Keratinocyte (primary cell): ENCODE data around the gene POU6F2. TPM values are rescaled to one million over a fixed set of nuclear protein-coding genes. Genes with fewer than 3 reads are reported as not detected.

Experiments used
- DNase-seq: peaks from one replicate; pipeline ENCODE4 v3.0.0-alpha.2; 2011; ENCODE audit warnings: low read depth, missing footprints, low spot score
- FAIRE-seq: peaks from 2 replicates; lab custom pipeline; 2011; peaks lifted over from hg19 to GRCh38; lab: Jason Lieb, UNC
- H2AFZ ChIP-seq: 2 replicates; pipeline ENCODE4 v1.6.0; 2012; ENCODE audit warnings: low read length, control low read depth, inconsistent platforms; ENCODE audit not compliant: control insufficient read depth
- H3K27ac ChIP-seq: 2 replicates; pipeline ENCODE4 v1.5.1; 2011; ENCODE audit warnings: low read length; ENCODE audit not compliant: control insufficient read depth, insufficient read depth
- H3K27me3 ChIP-seq: 3 replicates; pipeline ENCODE4 v1.6.0; 2011; ENCODE audit warnings: low read length; ENCODE audit not compliant: control insufficient read depth, insufficient read depth; ENCODE audit errors: extremely low read depth
- H3K36me3 ChIP-seq, 2 experiments: 2 replicates in 1 of 2; 3 replicates in 1 of 2; pipeline ENCODE4 v1.5.1; 2011; ENCODE audit warnings: low read length in 2 of 2, mild to moderate bottlenecking in 1 of 2; ENCODE audit not compliant: control insufficient read depth in 2 of 2, insufficient read depth in 2 of 2; ENCODE audit errors: extremely low read depth in 1 of 2
- H3K4me1 ChIP-seq: 3 replicates; pipeline ENCODE4 v1.5.1; 2011; ENCODE audit warnings: low read length; ENCODE audit not compliant: control insufficient read depth, insufficient read depth; ENCODE audit errors: extremely low read depth
- H3K4me2 ChIP-seq: 3 replicates; pipeline ENCODE4 v1.6.0; 2011; ENCODE audit warnings: low read depth, low read length; ENCODE audit not compliant: control insufficient read depth, insufficient read depth; ENCODE audit errors: extremely low read depth
- H3K4me3 ChIP-seq, 3 experiments: fragments of 200-600 bp in 1 of 3; sonication (generic) in 1 of 3; 2 replicates in 2 of 3; 3 replicates in 1 of 3; pipeline ENCODE4 v1.5.1; 2011 to 2016; ENCODE audit warnings: low read length in 3 of 3, mild to moderate bottlenecking in 3 of 3, control low read depth in 2 of 3, inconsistent platforms in 1 of 3, low read depth in 1 of 3, mixed read lengths in 1 of 3, mixed run types in 1 of 3, moderate library complexity in 1 of 3; ENCODE audit not compliant: control insufficient read depth in 2 of 3, insufficient read depth in 2 of 3; ENCODE audit errors: extremely low read depth in 1 of 3
- H3K79me2 ChIP-seq: 2 replicates; pipeline ENCODE4 v1.6.0; 2012; ENCODE audit warnings: low read length; ENCODE audit not compliant: control insufficient read depth, insufficient read depth
- H3K9ac ChIP-seq: 3 replicates; pipeline ENCODE4 v1.6.0; 2011; ENCODE audit warnings: low read length; ENCODE audit not compliant: control insufficient read depth, insufficient read depth; ENCODE audit errors: extremely low read depth
- H3K9me1 ChIP-seq: 3 replicates; pipeline ENCODE4 v1.6.0; 2011; ENCODE audit warnings: low read length; ENCODE audit not compliant: control insufficient read depth, insufficient read depth; ENCODE audit errors: extremely low read depth
- H3K9me3 ChIP-seq: 2 replicates; pipeline ENCODE4 v1.5.1; 2012; ENCODE audit warnings: low read depth, low read length; ENCODE audit not compliant: control insufficient read depth
- H4K20me1 ChIP-seq: 3 replicates; pipeline ENCODE4 v1.6.0; 2011; ENCODE audit warnings: low read length; ENCODE audit not compliant: control insufficient read depth, insufficient read depth; ENCODE audit errors: extremely low read depth
- EZH2 ChIP-seq: IDR thresholded peaks from one replicate; pipeline ENCODE4 v1.6.1; 2012; ENCODE audit warnings: inconsistent platforms, mild to moderate bottlenecking, low read length, moderate library complexity
- dilution Hi-C: fragments of 300-500 bp; cut with MboI; formaldehyde crosslinking; loops from one replicate; pipeline ENCODE4 v1.7.0; 2020; ENCODE audit warnings: low sequenced_read_pairs; ENCODE audit not compliant: extremely low pct_ligation_motif_present
- polyA plus RNA-seq, 5 experiments: library from polyadenylated mRNA; depleted of rRNA in 3 of 5; stranded (reverse) in 3 of 5; stranded (forward) in 1 of 5; unstranded in 1 of 5; fragments of >200 nt; gene quantifications; 1 replicate in 1 of 5; 2 replicates in 3 of 5; 3 replicates in 1 of 5; pipeline versions ENCODE4 v1.2.1 to v1.2.3, GENCODE V29; 2011 to 2012; ENCODE audit warnings: missing spikeins in 2 of 5, low read depth in 1 of 5, low replicate concordance in 1 of 5
- TF ChIP-seq, protein P1 (sequence below), 3 experiments: IDR thresholded peaks in 1 of 3; conservative IDR thresholded peaks in 1 of 3; optimal IDR thresholded peaks in 1 of 3; 2 replicates in 2 of 3; 3 replicates in 1 of 3; pipeline versions ENCODE3 to v1.5.1; 2011; ENCODE audit warnings: low read length in 3 of 3, mild to moderate bottlenecking in 3 of 3, moderate library complexity in 2 of 3, control low read depth in 1 of 3, inconsistent platforms in 1 of 3; ENCODE audit not compliant: insufficient read depth in 2 of 3; ENCODE audit errors: extremely low read depth in 1 of 3

The POU6F2 gene
- polyA plus RNA-seq, 1 donor (not counting 4 experiments of a cell fraction or from before 2014, with no cell fraction given), result not detected

DNA sequence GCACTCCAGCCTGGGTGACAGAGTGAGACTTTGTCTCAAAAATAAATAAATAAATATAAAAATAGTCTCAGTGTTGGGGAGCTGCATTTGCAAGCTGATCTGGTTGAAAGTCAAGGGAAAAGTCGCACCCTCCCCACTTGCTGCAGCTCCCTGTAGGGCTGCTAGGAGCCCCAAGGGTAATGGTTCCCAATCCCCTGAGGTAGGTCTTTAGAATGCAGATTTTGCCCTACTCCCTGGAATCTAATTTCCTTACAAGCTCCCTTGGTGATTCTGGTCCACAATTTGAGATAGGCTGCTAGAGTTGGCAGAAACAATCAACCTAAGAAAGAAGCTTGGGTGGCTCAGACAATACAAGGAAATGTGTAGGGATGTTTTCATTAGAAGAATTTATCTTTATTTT is 356.0 kb downstream of the POU6F2 start:
- dilution Hi-C loops, result no loop called here
- Histone ChIP-seq H3K4me1 (no peaks in the 10 kb centered on the region), H3K9ac (no peak overlapping the region), H3K4me2 (no peak overlapping the region), H3K79me2 (no peaks in the 10 kb centered on the region), H3K27ac (no peak overlapping the region), H4K20me1 (no peaks in the 10 kb centered on the region), H3K4me3 (no peak overlapping the region), H3K27me3 (no peaks in the 10 kb centered on the region), H3K9me1 (no peaks in the 10 kb centered on the region), H2AFZ (no peak overlapping the region), H3K36me3 (no peaks in the 10 kb centered on the region), H3K9me3 (no peaks in the 10 kb centered on the region)
- TF ChIP-seq, protein P1, sequence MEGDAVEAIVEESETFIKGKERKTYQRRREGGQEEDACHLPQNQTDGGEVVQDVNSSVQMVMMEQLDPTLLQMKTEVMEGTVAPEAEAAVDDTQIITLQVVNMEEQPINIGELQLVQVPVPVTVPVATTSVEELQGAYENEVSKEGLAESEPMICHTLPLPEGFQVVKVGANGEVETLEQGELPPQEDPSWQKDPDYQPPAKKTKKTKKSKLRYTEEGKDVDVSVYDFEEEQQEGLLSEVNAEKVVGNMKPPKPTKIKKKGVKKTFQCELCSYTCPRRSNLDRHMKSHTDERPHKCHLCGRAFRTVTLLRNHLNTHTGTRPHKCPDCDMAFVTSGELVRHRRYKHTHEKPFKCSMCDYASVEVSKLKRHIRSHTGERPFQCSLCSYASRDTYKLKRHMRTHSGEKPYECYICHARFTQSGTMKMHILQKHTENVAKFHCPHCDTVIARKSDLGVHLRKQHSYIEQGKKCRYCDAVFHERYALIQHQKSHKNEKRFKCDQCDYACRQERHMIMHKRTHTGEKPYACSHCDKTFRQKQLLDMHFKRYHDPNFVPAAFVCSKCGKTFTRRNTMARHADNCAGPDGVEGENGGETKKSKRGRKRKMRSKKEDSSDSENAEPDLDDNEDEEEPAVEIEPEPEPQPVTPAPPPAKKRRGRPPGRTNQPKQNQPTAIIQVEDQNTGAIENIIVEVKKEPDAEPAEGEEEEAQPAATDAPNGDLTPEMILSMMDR (optimal IDR thresholded peaks at IDR 0.05 in 1 of 3, IDR thresholded peaks at IDR 0.05 in 1 of 3, conservative IDR thresholded peaks at IDR 0.05 in 1 of 3; ENCODE audit: extremely low read depth in 1 of 3, insufficient read depth in 2 of 3, low read length in 3 of 3), result no peak
- TF ChIP-seq EZH2, result no peak
- DNase-seq (no peak), FAIRE-seq (no peak)

DNA sequence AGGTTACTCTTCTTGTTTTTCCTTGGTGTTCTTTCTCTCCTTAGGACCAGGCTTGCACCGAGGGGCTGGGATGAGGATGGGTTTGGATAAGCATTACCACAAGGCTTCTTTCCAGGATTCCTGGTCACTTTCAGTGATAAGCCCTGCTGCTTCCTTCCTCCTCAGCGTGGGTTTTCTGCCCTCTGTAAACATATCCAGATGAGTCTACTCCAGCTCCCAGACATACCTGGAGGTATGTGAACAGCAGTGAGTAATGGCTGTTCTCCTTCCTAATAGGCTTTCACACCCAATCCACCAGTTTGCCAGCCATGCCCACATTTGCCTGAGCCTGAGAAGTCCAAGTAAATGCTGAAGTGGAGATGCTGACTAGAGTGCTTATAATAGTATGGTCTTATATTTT is 358.7 kb downstream of the POU6F2 start:
- no peaks in the 10 kb centered on the region for H3K9me3 ChIP-seq
- no peak overlapping the region for H3K9ac ChIP-seq
- H3K4me3 ChIP-seq, result no peak overlapping the region
- FAIRE-seq, result no peak
- H3K27me3 ChIP-seq, result no peaks in the 10 kb centered on the region
- no peaks in the 10 kb centered on the region for H3K36me3 ChIP-seq
- TF ChIP-seq, protein P1 (optimal IDR thresholded peaks at IDR 0.05 in 1 of 3, IDR thresholded peaks at IDR 0.05 in 1 of 3, conservative IDR thresholded peaks at IDR 0.05 in 1 of 3; ENCODE audit: extremely low read depth in 1 of 3, insufficient read depth in 2 of 3, low read length in 3 of 3), result no peak
- no peak for TF ChIP-seq EZH2
- no peaks in the 10 kb centered on the region for H3K9me1 ChIP-seq
- H3K4me1 ChIP-seq, result no peaks in the 10 kb centered on the region
- dilution Hi-C loops, result no loop called here
- H3K27ac ChIP-seq, result no peak overlapping the region
- no peak overlapping the region for H2AFZ ChIP-seq
- H3K4me2 ChIP-seq, result no peak overlapping the region
- H4K20me1 ChIP-seq, result no peaks in the 10 kb centered on the region
- DNase-seq, result no peak
- H3K79me2 ChIP-seq, result no peaks in the 10 kb centered on the region
